ENCODE measurements around the gene BEAN1.

Gene BEAN1

DNA sequence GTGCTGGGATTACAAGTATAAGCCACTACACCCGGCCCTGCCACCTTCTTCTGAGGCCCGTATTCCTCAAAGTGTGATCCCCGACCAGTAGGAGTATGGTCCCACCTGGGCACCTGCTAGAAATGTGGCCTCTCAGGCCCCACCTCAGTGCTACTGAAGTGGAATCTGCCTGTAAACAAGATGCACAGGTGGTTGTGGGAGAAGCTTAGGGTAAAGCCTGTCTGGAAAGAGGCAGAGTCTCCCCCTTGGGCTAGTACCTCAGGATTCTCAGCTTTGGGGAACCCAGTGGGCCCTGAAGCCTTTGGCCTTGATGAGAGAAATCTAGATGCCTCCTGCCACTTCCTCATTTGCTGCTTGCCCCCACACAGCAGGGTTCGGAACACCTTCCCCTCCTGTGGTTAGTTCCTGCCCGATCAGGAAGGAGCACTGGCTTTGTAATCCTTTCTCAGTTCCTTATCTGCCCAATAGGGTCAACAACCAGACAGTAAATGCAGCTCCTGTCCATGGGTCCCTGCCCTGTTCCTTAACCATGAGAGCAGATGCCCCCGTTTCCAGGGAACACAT, 97.6 kb downstream of the BEAN1 start:
- DNase-seq = no peak

DNA sequence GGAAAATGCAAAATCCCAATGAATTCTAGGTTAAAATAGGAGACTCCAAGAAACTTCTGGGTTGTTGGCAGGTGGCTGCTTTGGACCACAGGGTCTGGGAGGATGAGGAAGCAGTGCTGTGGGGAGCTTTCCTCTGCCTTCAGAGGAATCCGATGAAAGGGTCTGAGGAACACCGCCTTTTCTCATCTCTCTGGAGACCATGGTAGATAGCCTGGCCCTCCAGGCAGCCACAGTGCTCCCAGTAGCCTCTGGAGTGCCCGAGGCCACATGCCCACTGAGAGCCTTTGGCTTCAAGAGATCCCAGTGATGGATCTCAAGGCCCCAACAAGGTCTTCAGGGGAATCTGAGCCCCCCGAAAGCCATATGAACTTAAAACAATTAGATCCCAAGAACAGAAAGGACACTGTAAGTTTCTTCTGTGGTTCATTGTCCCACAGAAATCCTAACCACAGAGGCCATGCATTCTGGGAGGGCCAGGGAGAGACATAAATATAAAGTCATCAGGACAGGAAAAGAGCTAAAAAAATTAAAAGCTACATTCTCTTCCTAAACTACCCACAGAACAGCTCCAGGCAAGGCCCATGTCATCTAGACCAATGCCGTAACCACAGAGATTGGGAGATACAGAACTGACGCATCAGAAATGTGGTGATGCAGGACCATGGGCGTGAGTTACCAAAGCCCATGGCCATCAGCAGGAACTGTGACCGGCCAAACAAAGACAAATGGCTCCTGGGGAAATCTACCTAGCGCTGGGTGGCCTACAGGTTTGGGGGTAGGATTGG, 98.5 kb downstream of the BEAN1 start:
- DNase-seq = no peak

DNA sequence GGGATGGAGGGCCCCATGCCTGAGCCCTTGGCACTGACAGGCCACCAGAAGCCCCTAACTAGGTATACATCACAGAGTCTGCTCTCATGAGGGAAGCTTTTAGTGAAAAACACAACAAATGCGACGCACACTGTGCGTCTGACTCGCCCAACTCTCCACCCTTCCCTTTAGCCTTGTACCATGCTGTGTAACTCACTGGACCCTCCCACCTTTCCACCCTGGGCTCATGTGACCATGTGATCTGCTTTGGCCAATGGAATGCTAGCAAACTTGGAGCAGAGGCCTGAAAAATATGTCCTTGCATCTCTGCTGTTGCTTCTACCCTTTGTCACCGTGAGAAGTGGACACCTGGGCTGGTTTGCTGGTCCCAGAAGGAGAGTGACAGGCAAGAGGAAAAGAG, 101.2 kb downstream of the BEAN1 start:
- DNase-seq = no peak

DNA sequence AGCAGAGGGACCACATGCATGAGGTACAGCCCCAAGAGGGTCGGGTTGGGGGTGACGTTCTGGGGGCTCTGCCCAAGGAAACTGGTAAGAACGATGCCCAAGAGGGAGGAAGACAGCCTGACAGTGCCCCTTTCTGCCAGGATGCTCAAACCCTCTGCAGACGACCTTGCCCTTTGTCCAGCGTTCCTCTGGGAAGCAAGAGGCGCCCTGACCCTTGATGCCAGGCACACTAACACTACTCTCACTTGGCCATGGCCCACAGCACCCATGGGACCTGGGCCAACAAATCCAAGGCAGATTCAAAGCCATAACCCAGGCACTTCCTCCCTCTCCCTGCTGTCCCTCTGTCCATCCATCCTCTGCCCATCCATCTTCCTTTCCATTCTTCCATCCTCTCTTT, 102.4 kb downstream of the BEAN1 start:
- DNase-seq = no peak
